Calu3 (cell line): ENCODE data around the gene TBX2. TPM values are rescaled to one million over a fixed set of nuclear protein-coding genes. Genes with fewer than 3 reads are reported as not detected.
"Not testable (repeated sequence)": the region's sequence is repeated elsewhere in the genome, so short reads cannot be mapped to it uniquely, and the experiment has no call there.

Experiments used
- BruUV-seq: library from RNA; stranded (reverse); fragments of 400-500 nt; replicated peaks from 2 replicates; lab custom pipeline; 2021; lab: Mats Ljungman, UMichigan
- CTCF ChIA-PET: fragments of 300-600 bp; sonication (Branson Sonifier 250); formaldehyde crosslinking; loops from one replicate; lab custom pipeline; 2022; ENCODE audit warnings: antibody characterized with exemption; lab: Charles Lee
- DNase-seq: peaks from one replicate; pipeline ENCODE4 v3.0.0; 2022
- H3K27ac Mint-ChIP-seq: one replicate; pipeline ENCODE4 v1.8.0; 2022; ENCODE audit warnings: mixed read lengths; ENCODE audit not compliant: unreplicated experiment
- H3K27me3 Mint-ChIP-seq: one replicate; pipeline ENCODE4 v1.8.0; 2022; ENCODE audit warnings: mixed read lengths; ENCODE audit not compliant: unreplicated experiment
- H3K36me3 Mint-ChIP-seq: one replicate; pipeline ENCODE4 v1.8.0; 2022; ENCODE audit warnings: mild to moderate bottlenecking, moderate library complexity, mixed read lengths; ENCODE audit not compliant: insufficient read depth, unreplicated experiment
- H3K4me1 Mint-ChIP-seq: one replicate; pipeline ENCODE4 v1.8.0; 2022; ENCODE audit warnings: mild to moderate bottlenecking, low read depth, mixed read lengths; ENCODE audit not compliant: unreplicated experiment
- H3K4me3 Mint-ChIP-seq: one replicate; pipeline ENCODE4 v1.8.0; 2022; ENCODE audit warnings: mild to moderate bottlenecking, low read depth, moderate library complexity, mixed read lengths; ENCODE audit not compliant: unreplicated experiment
- H3K9me3 Mint-ChIP-seq: one replicate; pipeline ENCODE4 v1.8.0; 2022; ENCODE audit warnings: low read depth, mixed read lengths; ENCODE audit not compliant: unreplicated experiment
- intact Hi-C: fragments of 100-400 bp; cut with micrococcal nuclease; formaldehyde crosslinking; loops from one replicate; pipeline ENCODE4 v1.10.0; 2022; ENCODE audit not compliant: unreplicated experiment
- total RNA-seq: library from RNA; stranded (reverse); gene quantifications from 2 replicates; pipeline ENCODE4 v1.2.3, GENCODE V29; 2022
- TF ChIP-seq, protein P1 (sequence below): fragments of 200-600 bp; IDR thresholded peaks from one replicate; pipeline ENCODE4 v1.8.0; 2022; ENCODE audit warnings: antibody characterized with exemption; ENCODE audit not compliant: unreplicated experiment

TBX2 gene
- total RNA-seq, 1 experiment from 2014 or later, result 0.14 TPM

GRCh38 chr17:61427567-61427966 lies 27.9 kb downstream of the TBX2 start:
- CTCF ChIA-PET, result no interaction called here
- H3K27ac Mint-ChIP-seq, result no peak overlapping the region
- TF ChIP-seq, protein P1, sequence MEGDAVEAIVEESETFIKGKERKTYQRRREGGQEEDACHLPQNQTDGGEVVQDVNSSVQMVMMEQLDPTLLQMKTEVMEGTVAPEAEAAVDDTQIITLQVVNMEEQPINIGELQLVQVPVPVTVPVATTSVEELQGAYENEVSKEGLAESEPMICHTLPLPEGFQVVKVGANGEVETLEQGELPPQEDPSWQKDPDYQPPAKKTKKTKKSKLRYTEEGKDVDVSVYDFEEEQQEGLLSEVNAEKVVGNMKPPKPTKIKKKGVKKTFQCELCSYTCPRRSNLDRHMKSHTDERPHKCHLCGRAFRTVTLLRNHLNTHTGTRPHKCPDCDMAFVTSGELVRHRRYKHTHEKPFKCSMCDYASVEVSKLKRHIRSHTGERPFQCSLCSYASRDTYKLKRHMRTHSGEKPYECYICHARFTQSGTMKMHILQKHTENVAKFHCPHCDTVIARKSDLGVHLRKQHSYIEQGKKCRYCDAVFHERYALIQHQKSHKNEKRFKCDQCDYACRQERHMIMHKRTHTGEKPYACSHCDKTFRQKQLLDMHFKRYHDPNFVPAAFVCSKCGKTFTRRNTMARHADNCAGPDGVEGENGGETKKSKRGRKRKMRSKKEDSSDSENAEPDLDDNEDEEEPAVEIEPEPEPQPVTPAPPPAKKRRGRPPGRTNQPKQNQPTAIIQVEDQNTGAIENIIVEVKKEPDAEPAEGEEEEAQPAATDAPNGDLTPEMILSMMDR, result no peak
- no peaks in the 10 kb centered on the region for H3K36me3 Mint-ChIP-seq
- H3K4me1 Mint-ChIP-seq, result no peaks in the 10 kb centered on the region
- DNase-seq, result no peak
- H3K27me3 Mint-ChIP-seq, result peaks cover 2% of the 10 kb centered on the region
- no peak overlapping the region for H3K4me3 Mint-ChIP-seq
- intact Hi-C loops, result no loop called here
- BruUV-seq, result no TSS peak
- no peaks in the 10 kb centered on the region for H3K9me3 Mint-ChIP-seq

DNA sequence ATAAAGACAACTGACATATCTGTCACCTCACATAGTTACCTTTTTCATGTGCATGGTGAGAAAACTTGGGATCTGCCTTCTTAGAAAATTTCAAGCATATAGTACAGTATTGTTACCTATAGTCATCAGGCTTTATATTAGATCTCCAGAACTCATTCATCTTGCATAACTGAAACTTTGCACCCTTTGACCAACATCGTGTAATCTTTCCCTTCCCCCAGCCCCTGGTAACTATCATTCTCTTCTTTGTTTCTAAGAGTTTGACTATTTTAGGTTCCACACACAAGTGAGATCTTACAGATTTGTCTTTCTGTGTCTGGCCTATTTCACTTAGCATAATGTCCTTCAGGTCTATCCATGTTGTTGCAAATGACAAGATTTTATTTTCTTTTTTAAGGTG lies 29.6 kb downstream of the TBX2 start:
- intact Hi-C loops, result no loop called here

GRCh38 chr17:61429831-61430230 lies 30.2 kb downstream of the TBX2 start:
- H3K9me3 Mint-ChIP-seq, H3K36me3 Mint-ChIP-seq, H3K4me1 Mint-ChIP-seq, H3K4me3 Mint-ChIP-seq, BruUV-seq, H3K27ac Mint-ChIP-seq, CTCF ChIA-PET, H3K27me3 Mint-ChIP-seq, intact Hi-C loops, DNase-seq: not testable (repeated sequence)

More for the DNA sequence above, 29.6 kb downstream of the TBX2 start:
- Mint-ChIP-seq H3K9me3 (no peaks in the 10 kb centered on the region), H3K27me3 (no peaks in the 10 kb centered on the region), H3K36me3 (no peaks in the 10 kb centered on the region), H3K27ac (no peak overlapping the region), H3K4me3 (no peak overlapping the region), H3K4me1 (no peaks in the 10 kb centered on the region)
- no peak for DNase-seq
- TF ChIP-seq, protein P1, result no peak
- CTCF ChIA-PET, result no interaction called here
- no TSS peak for BruUV-seq

DNA sequence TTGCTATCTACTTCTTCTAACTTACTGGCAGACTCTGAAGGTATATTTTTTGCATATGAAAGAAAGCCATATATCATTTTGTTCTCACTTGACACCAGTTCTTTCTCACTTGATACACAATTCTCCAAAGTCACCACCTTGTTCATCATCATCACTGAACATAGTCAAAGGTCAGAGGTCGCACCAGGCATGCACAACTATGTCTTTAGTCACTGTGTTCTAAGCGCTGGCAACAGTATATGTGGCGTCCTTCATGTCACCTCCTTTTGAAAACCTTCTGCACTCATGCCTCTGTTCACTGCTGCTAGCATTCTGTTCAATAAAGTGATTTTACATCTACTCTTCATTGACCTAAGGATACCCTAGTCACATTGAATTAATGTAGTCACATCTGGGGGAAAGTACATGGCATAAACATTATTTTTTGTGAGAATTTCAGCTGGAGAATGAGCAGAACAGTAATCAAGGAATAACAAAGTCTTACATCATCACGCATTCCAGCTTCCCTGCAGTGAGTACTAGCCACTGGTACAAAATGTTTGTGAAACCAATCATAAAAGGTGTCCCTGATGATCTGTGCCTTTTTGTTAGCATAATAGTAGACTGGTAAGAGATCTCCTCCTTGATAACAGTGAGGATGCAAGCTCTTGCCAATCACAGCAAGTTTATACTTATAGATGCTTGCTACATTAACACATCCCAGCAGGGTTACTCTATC lies 32.1 kb downstream of the TBX2 start:
- Mint-ChIP-seq H3K27me3 (peaks cover 4% of the 10 kb centered on the region), H3K36me3 (no peaks in the 10 kb centered on the region), H3K27ac (no peak overlapping the region), H3K9me3 (no peaks in the 10 kb centered on the region), H3K4me3 (no peak overlapping the region), H3K4me1 (no peaks in the 10 kb centered on the region)
- no TSS peak for BruUV-seq
- DNase-seq, result no peak
- intact Hi-C loops, result no loop called here
- TF ChIP-seq, protein P1, result no peak
- CTCF ChIA-PET, result no interaction called here

GRCh38 chr17:61436273-61436672 lies 36.6 kb downstream of the TBX2 start:
- CTCF ChIA-PET, result no interaction called here
- H3K27ac Mint-ChIP-seq, result no peak overlapping the region
- intact Hi-C loops, result no loop called here
- H3K36me3 Mint-ChIP-seq, result no peaks in the 10 kb centered on the region
- no peaks in the 10 kb centered on the region for H3K4me1 Mint-ChIP-seq
- peaks cover 8% of the 10 kb centered on the region for H3K9me3 Mint-ChIP-seq
- TF ChIP-seq, protein P1, result no peak
- H3K27me3 Mint-ChIP-seq, result peaks cover 43% of the 10 kb centered on the region
- no peak overlapping the region for H3K4me3 Mint-ChIP-seq
- no peak for DNase-seq
- no TSS peak for BruUV-seq
